Caco-2 (cell line): ENCODE results near the gene ASZ1. TPM values are rescaled to one million over a fixed set of nuclear protein-coding genes. Genes with fewer than 3 reads are reported as not detected.

Experiments used
- BruUV-seq: library from RNA; stranded (reverse); fragments of 400-500 nt; replicated peaks from 2 replicates; lab custom pipeline; 2021; lab: Mats Ljungman, UMichigan
- CTCF ChIA-PET: fragments of 300-600 bp; sonication (Branson Sonifier 250); formaldehyde crosslinking; loops from one replicate; lab custom pipeline; 2022; ENCODE audit warnings: antibody characterized with exemption; lab: Charles Lee
- POLR2A ChIA-PET: fragments of 300-600 bp; sonication (Branson Sonifier 250); formaldehyde crosslinking; loops from one replicate; lab custom pipeline; 2022; ENCODE audit warnings: antibody characterized with exemption; lab: Charles Lee
- DNase-seq, 2 experiments: peaks; one replicate each; pipeline versions ENCODE4 v3.0.0 to v3.0.0-alpha.2; 2020 to 2022
- H3K27me3 ChIP-seq: replicated peaks from 2 replicates; pipeline ENCODE4 v1.6.0; 2011; ENCODE audit warnings: low read length; ENCODE audit not compliant: control insufficient read depth, insufficient read depth
- H3K36me3 ChIP-seq: 2 replicates; pipeline ENCODE4 v1.5.1; 2011; ENCODE audit warnings: low read length; ENCODE audit not compliant: control insufficient read depth, insufficient read depth
- H3K4me1 ChIP-seq: fragments of 250-450 bp; sonication (Bioruptor Pico); 2 replicates; pipeline ENCODE4 v1.5.1; 2020; ENCODE audit warnings: mild to moderate bottlenecking
- H3K4me3 ChIP-seq: 2 replicates; pipeline ENCODE4 v1.5.1; 2011; ENCODE audit warnings: low read depth, mild to moderate bottlenecking, control low read depth, low read length
- H3K9me3 ChIP-seq: fragments of 250-450 bp; sonication (Bioruptor Pico); 2 replicates; pipeline ENCODE4 v1.5.1; 2020; ENCODE audit warnings: mild to moderate bottlenecking, moderate library complexity
- H3K27ac Mint-ChIP-seq: one replicate; pipeline ENCODE4 v1.8.0; 2022; ENCODE audit warnings: mixed read lengths; ENCODE audit not compliant: unreplicated experiment
- H3K27me3 Mint-ChIP-seq: one replicate; pipeline ENCODE4 v1.8.0; 2022; ENCODE audit warnings: mixed read lengths; ENCODE audit not compliant: insufficient read depth, unreplicated experiment
- H3K36me3 Mint-ChIP-seq: one replicate; pipeline ENCODE4 v1.8.0; 2022; ENCODE audit warnings: mild to moderate bottlenecking, mixed read lengths; ENCODE audit not compliant: insufficient read depth, unreplicated experiment
- H3K4me1 Mint-ChIP-seq: one replicate; pipeline ENCODE4 v1.8.0; 2022; ENCODE audit warnings: low read depth, mixed read lengths; ENCODE audit not compliant: unreplicated experiment
- H3K4me3 Mint-ChIP-seq: one replicate; pipeline ENCODE4 v1.8.0; 2022; ENCODE audit warnings: mild to moderate bottlenecking, moderate library complexity, mixed read lengths; ENCODE audit not compliant: unreplicated experiment
- H3K9me3 Mint-ChIP-seq: one replicate; pipeline ENCODE4 v1.8.0; 2022; ENCODE audit warnings: mixed read lengths; ENCODE audit not compliant: unreplicated experiment
- intact Hi-C: fragments of 100-400 bp; cut with micrococcal nuclease; formaldehyde crosslinking; loops from one replicate; pipeline ENCODE4 v1.10.0; 2022; ENCODE audit not compliant: unreplicated experiment
- total RNA-seq: library from RNA; stranded (reverse); gene quantifications from 2 replicates; pipeline ENCODE4 v1.2.3, GENCODE V29; 2022
- TF ChIP-seq, protein P1 (sequence below), 2 experiments: fragments of 200-600 bp in 1 of 2; IDR thresholded peaks; 1 replicate in 1 of 2; 2 replicates in 1 of 2; pipeline versions ENCODE4 v1.5.1 to v1.8.0; 2011 to 2022; ENCODE audit warnings: antibody characterized with exemption in 1 of 2, control low read depth in 1 of 2, inconsistent platforms in 1 of 2, low read depth in 1 of 2, low read length in 1 of 2, mild to moderate bottlenecking in 1 of 2, moderate library complexity in 1 of 2; ENCODE audit not compliant: insufficient read depth in 1 of 2, severe bottlenecking in 1 of 2, unreplicated experiment in 1 of 2

Gene ASZ1
- total RNA-seq, 1 experiment from 2014 or later = not detected

DNA sequence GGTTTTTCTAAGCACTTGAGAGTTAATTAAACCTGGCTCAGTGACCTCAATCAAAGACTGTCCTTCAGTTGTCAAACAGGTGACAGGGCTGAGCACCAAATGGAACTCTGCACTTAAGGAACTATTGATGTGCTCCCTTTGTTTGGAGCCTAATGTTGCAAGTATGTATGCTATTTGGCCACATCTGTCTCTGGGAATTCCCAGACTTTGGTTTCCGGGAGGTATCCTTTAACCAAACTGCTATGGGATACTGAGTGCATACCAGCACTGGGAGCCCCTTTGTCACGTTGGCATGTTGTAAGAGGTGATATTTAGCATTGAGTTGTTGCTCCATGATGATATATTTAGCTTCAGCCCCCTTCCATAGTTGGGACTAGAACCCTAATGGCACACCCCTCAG lies 25.2 kb downstream of the ASZ1 start:
- Histone ChIP-seq H3K27me3 (no peaks in the 10 kb centered on the region), H3K9me3 (no peaks in the 10 kb centered on the region), H3K36me3 (no peaks in the 10 kb centered on the region), H3K4me3 (no peak overlapping the region), H3K4me1 (peaks cover 11% of the 10 kb centered on the region)
- Mint-ChIP-seq H3K4me1 (peaks cover 7% of the 10 kb centered on the region), H3K4me3 (no peak overlapping the region), H3K27me3 (no peaks in the 10 kb centered on the region), H3K27ac (no peak overlapping the region), H3K9me3 (no peaks in the 10 kb centered on the region), H3K36me3 (no peaks in the 10 kb centered on the region)
- TF ChIP-seq, protein P1, sequence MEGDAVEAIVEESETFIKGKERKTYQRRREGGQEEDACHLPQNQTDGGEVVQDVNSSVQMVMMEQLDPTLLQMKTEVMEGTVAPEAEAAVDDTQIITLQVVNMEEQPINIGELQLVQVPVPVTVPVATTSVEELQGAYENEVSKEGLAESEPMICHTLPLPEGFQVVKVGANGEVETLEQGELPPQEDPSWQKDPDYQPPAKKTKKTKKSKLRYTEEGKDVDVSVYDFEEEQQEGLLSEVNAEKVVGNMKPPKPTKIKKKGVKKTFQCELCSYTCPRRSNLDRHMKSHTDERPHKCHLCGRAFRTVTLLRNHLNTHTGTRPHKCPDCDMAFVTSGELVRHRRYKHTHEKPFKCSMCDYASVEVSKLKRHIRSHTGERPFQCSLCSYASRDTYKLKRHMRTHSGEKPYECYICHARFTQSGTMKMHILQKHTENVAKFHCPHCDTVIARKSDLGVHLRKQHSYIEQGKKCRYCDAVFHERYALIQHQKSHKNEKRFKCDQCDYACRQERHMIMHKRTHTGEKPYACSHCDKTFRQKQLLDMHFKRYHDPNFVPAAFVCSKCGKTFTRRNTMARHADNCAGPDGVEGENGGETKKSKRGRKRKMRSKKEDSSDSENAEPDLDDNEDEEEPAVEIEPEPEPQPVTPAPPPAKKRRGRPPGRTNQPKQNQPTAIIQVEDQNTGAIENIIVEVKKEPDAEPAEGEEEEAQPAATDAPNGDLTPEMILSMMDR (IDR thresholded peaks at IDR 0.05; ENCODE audit: insufficient read depth in 1 of 2, low read depth in 1 of 2, low read length in 1 of 2, severe bottlenecking in 1 of 2, unreplicated experiment in 1 of 2) = no peak
- intact Hi-C loops = loop anchor here (5.0 kb wide), 1 partner anchor 270 kb away; no protein-coding TSS in a partner anchor
- peak in 1 of 2 experiments; percentile 38 for DNase-seq
- no TSS peak for BruUV-seq
- ChIA-PET CTCF (no interaction called here), POLR2A (no interaction called here)

DNA sequence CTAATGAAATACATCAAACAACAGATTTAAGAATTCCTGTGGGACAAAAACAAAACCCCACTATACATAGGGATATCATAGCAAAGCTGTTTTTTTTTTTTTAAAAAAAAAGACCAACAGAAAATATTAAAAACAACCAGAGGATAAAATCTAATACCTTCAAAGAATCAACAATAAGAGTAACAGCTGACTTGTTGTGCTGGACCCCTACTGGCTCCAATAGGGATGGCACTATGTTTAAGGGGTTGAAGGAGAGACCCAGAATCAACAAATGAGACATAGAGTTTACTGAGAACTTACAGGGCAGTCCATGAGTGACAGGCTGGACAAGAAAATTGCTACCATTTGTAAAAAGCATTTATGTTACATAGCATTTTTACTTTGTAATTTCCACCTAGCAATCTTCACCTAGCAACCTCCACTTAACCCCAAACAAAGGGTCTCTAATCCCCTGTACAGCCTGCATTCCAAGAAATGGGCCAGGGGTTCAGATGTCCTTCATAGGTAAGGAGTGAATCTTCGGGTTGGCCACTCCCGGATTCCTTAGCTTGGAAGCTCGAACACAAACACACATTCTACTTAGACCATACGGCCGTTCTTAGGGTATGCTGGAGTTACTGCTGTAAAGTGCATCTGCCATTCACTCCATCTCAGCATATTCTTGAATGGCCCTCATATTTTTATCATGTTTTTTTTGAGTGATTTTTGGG lies 25.8 kb downstream of the ASZ1 start:
- Mint-ChIP-seq H3K36me3 (no peaks in the 10 kb centered on the region), H3K4me1 (peaks cover 7% of the 10 kb centered on the region), H3K9me3 (no peaks in the 10 kb centered on the region), H3K27me3 (no peaks in the 10 kb centered on the region), H3K4me3 (no peak overlapping the region), H3K27ac (no peak overlapping the region)
- POLR2A ChIA-PET = no interaction called here
- H3K4me3 ChIP-seq = no peak overlapping the region
- TF ChIP-seq, protein P1 (IDR thresholded peaks at IDR 0.05; ENCODE audit: insufficient read depth in 1 of 2, low read depth in 1 of 2, low read length in 1 of 2, severe bottlenecking in 1 of 2, unreplicated experiment in 1 of 2) = peak; percentile 24 to 25
- CTCF ChIA-PET = interaction anchor here (1.0 to 1.2 kb wide), 2 partner anchors 104 to 271 kb away, joined by 3 to 4 read pairs; no protein-coding TSS in a partner anchor
- no peaks in the 10 kb centered on the region for H3K36me3 ChIP-seq
- no peaks in the 10 kb centered on the region for H3K9me3 ChIP-seq
- BruUV-seq = no TSS peak
- peak; percentile 15 to 51 for DNase-seq
- H3K27me3 ChIP-seq = no peaks in the 10 kb centered on the region
- intact Hi-C loops = loop anchor here (2.0 to 5.0 kb wide), 4 partner anchors 79 to 703 kb away; partner anchors contain the start of gene CFTR
- peaks cover 11% of the 10 kb centered on the region for H3K4me1 ChIP-seq

DNA sequence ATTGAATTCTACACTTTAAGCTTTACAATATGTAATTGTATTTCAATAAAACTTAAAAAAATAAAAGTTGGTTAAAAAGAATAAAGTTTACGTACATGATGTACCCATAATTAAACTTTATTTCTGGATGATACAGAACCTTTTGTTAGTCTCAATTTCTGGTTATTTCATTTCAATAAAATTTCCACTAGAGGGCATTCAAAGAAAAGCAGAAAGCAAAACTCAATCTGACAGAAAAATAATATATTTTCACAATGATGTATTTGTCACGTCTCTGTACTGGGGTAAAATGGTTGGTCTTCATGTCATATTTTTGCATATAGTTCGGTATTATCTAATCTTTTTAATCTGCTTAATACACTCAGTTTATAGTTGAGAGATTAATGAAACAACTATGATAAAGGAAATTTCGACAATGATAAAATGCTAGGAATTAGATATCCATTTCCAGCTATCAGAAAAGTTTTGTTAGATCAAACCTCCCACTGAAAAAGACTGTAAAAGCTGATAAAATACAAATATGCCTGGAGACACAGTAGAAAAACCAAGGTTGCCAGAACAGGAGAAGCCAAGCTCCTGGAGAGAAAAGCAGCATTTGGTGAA lies 27.4 kb downstream of the ASZ1 start:
- H3K36me3 Mint-ChIP-seq = no peaks in the 10 kb centered on the region
- TF ChIP-seq, protein P1 (IDR thresholded peaks at IDR 0.05; ENCODE audit: insufficient read depth in 1 of 2, low read depth in 1 of 2, low read length in 1 of 2, severe bottlenecking in 1 of 2, unreplicated experiment in 1 of 2) = peak; percentile 28 to 48
- H3K9me3 Mint-ChIP-seq = peaks cover 2% of the 10 kb centered on the region
- POLR2A ChIA-PET = no interaction called here
- Histone ChIP-seq H3K4me1 (peaks cover 11% of the 10 kb centered on the region), H3K9me3 (no peaks in the 10 kb centered on the region), H3K4me3 (no peak overlapping the region), H3K36me3 (no peaks in the 10 kb centered on the region), H3K27me3 (no peaks in the 10 kb centered on the region)
- intact Hi-C loops = loop anchor here (1.0 to 10.0 kb wide), 7 partner anchors 81 to 785 kb away; partner anchors contain the start of genes CFTR and LSM8
- CTCF ChIA-PET = interaction anchor here (0.5 to 1.2 kb wide), 3 partner anchors 273 to 316 kb away, joined by 3 to 5 read pairs (median 3); no protein-coding TSS in a partner anchor
- H3K4me1 Mint-ChIP-seq = peaks cover 7% of the 10 kb centered on the region
- H3K27me3 Mint-ChIP-seq = no peaks in the 10 kb centered on the region
- no peak overlapping the region for H3K4me3 Mint-ChIP-seq
- no TSS peak for BruUV-seq
- no peak overlapping the region for H3K27ac Mint-ChIP-seq
- no peak for DNase-seq
